Liver (tissue), 9 donors: ENCODE measurements around the gene LY86. TPM values are rescaled to one million over a fixed set of nuclear protein-coding genes. Genes with fewer than 3 reads are reported as not detected.

Experiments used
- DNase-seq: peaks from one replicate; pipeline ENCODE4 v3.0.0-alpha.2; 2017; ENCODE audit warnings: low spot score
- H3K27ac ChIP-seq, 2 donors: one replicate each; pipeline ENCODE4 v1.7.0; 2013; ENCODE audit warnings: inconsistent platforms in 2 of 2, low read length in 2 of 2, control low read depth in 1 of 2, low read depth in 1 of 2, mild to moderate bottlenecking in 1 of 2
- H3K27me3 ChIP-seq, 4 donors: one replicate each; pipeline versions ENCODE4 v1.6.1 to v1.7.0; 2013; ENCODE audit warnings: low read length in 3 of 4, inconsistent platforms in 1 of 4, mild to moderate bottlenecking in 1 of 4, moderate library complexity in 1 of 4; ENCODE audit not compliant: control insufficient read depth in 4 of 4, insufficient read depth in 4 of 4
- H3K36me3 ChIP-seq, 4 donors: one replicate each; pipeline versions ENCODE4 v1.6.1 to v1.7.0; 2013; ENCODE audit warnings: low read length in 3 of 4, mild to moderate bottlenecking in 3 of 4, low read depth in 1 of 4, moderate library complexity in 1 of 4; ENCODE audit not compliant: control insufficient read depth in 4 of 4, insufficient read depth in 3 of 4
- H3K4me1 ChIP-seq, 4 donors: one replicate each; pipeline versions ENCODE4 v1.6.1 to v1.7.0; 2013; ENCODE audit warnings: low read length in 3 of 4, mild to moderate bottlenecking in 3 of 4, moderate library complexity in 1 of 4; ENCODE audit not compliant: control insufficient read depth in 4 of 4, insufficient read depth in 4 of 4
- H3K4me3 ChIP-seq, 3 donors: one replicate each; pipeline versions ENCODE4 v1.6.1 to v1.7.0; 2013; ENCODE audit warnings: low read length in 3 of 3, control low read depth in 1 of 3, low read depth in 1 of 3, mild to moderate bottlenecking in 1 of 3
- H3K9ac ChIP-seq, 2 donors: one replicate each; pipeline ENCODE4 v1.7.0; 2013; ENCODE audit warnings: low read length in 2 of 2, mild to moderate bottlenecking in 2 of 2, moderate library complexity in 2 of 2, control low read depth in 1 of 2, low read depth in 1 of 2
- H3K9me3 ChIP-seq, 4 donors: one replicate each; pipeline versions ENCODE4 v1.6.1 to v1.7.0; 2013; ENCODE audit warnings: low read length in 3 of 4; ENCODE audit not compliant: control insufficient read depth in 4 of 4
- EGR1 ChIP-seq, 2 donors: IDR thresholded peaks; 2 replicates each; pipeline ENCODE4 v1.6.1; 2016 to 2018; ENCODE audit warnings: antibody characterized with exemption in 2 of 2, low read depth in 2 of 2
- FOXA1 ChIP-seq: IDR thresholded peaks from 2 replicates; pipeline ENCODE4 v1.6.1; 2016; ENCODE audit warnings: antibody characterized with exemption
- FOXA2 ChIP-seq: IDR thresholded peaks from 2 replicates; pipeline ENCODE4 v1.6.1; 2016; ENCODE audit warnings: antibody characterized with exemption
- GABPA ChIP-seq, 2 donors: IDR thresholded peaks in 1 of 2; conservative IDR thresholded peaks in 1 of 2; 2 replicates each; pipeline ENCODE4 v1.6.1; 2016; ENCODE audit warnings: antibody characterized with exemption in 2 of 2, mild to moderate bottlenecking in 1 of 2, moderate library complexity in 1 of 2
- HNF4A ChIP-seq, 2 donors: conservative IDR thresholded peaks; 2 replicates each; pipeline ENCODE4 v1.6.1; 2016; ENCODE audit warnings: antibody characterized with exemption in 2 of 2, mild to moderate bottlenecking in 2 of 2
- HNF4G ChIP-seq: IDR thresholded peaks from 2 replicates; pipeline ENCODE4 v1.6.1; 2016; ENCODE audit warnings: antibody characterized with exemption
- JUND ChIP-seq, 2 donors: IDR thresholded peaks; 2 replicates each; pipeline ENCODE4 v1.6.1; 2016; ENCODE audit warnings: antibody characterized with exemption in 2 of 2
- NR2F2 ChIP-seq: IDR thresholded peaks from 2 replicates; pipeline ENCODE4 v1.6.1; 2016; ENCODE audit warnings: antibody characterized with exemption
- RAD21 ChIP-seq, 2 donors: IDR thresholded peaks; 2 replicates each; pipeline ENCODE4 v1.6.1; 2016; ENCODE audit warnings: antibody characterized with exemption in 2 of 2, mild to moderate bottlenecking in 2 of 2
- RXRA ChIP-seq, 2 donors: IDR thresholded peaks; 2 replicates each; pipeline ENCODE4 v1.6.1; 2017 to 2018; ENCODE audit warnings: antibody characterized with exemption in 2 of 2, mild to moderate bottlenecking in 1 of 2
- SP1 ChIP-seq: IDR thresholded peaks from 2 replicates; pipeline ENCODE4 v1.6.1; 2018; ENCODE audit warnings: antibody characterized with exemption, mild to moderate bottlenecking
- TAF1 ChIP-seq: conservative IDR thresholded peaks from 2 replicates; pipeline ENCODE4 v1.6.1; 2016; ENCODE audit warnings: antibody characterized with exemption, mild to moderate bottlenecking
- YY1 ChIP-seq: IDR thresholded peaks from 2 replicates; pipeline ENCODE4 v1.6.1; 2016; ENCODE audit warnings: antibody characterized with exemption, mild to moderate bottlenecking
- WGBS: extraction: QIAGEN DNeasy Blood & Tissue Kit; methylation state at CpG from one replicate; pipeline ENCODE4 v1.1.7; 2013; 5-methylcytosine and 5-hydroxymethylcytosine counted together
- polyA plus RNA-seq, 2 donors: library from polyadenylated mRNA; stranded (reverse) in 1 of 2; unstranded in 1 of 2; fragments of 200-250 nt in 1 of 2; fragments of >200 nt in 1 of 2; fragmentation: Nextera tagmentation in 1 of 2; extraction: Ambion mirVana in 1 of 2; gene quantifications; one replicate each; pipeline versions ENCODE4 v1.2.1 to v1.2.3, GENCODE V29; 2013 to 2015
- total RNA-seq, 2 donors: library from RNA; depleted of rRNA; stranded (reverse); fragments of >200 nt; gene quantifications; one replicate each; pipeline ENCODE4 v1.2.3, GENCODE V29; 2014
- TF ChIP-seq, protein P1 (sequence below): IDR thresholded peaks from 2 replicates; pipeline ENCODE4 v1.6.1; 2016; ENCODE audit warnings: antibody characterized with exemption
- TF ChIP-seq, protein P2 (sequence below): IDR thresholded peaks from 2 replicates; pipeline ENCODE4 v1.6.1; 2016; ENCODE audit warnings: antibody characterized with exemption, mild to moderate bottlenecking
- TF ChIP-seq, protein P3 (sequence below): fragments of 150-350 bp; IDR thresholded peaks from 2 replicates; pipeline ENCODE4 v1.5.1; 2017; ENCODE audit warnings: improper control_type of control experiment, low read depth, low read length; ENCODE audit not compliant: missing input control
- TF ChIP-seq, protein P4 (sequence below): IDR thresholded peaks from 2 replicates; pipeline ENCODE4 v1.6.1; 2016; ENCODE audit warnings: antibody characterized with exemption
- TF ChIP-seq, protein P5 (sequence below): IDR thresholded peaks from 2 replicates; pipeline ENCODE4 v1.6.1; 2016; ENCODE audit warnings: antibody characterized with exemption
- donor health status: healthy.
- donor health status: healthy.
- donor health status: healthy.
- donor health status: healthy.
- donor health status: healthy.

The LY86 gene
- total and polyA plus RNA-seq, 4 donors, result 1.4 to 7.8 (median 3.7) TPM

DNA sequence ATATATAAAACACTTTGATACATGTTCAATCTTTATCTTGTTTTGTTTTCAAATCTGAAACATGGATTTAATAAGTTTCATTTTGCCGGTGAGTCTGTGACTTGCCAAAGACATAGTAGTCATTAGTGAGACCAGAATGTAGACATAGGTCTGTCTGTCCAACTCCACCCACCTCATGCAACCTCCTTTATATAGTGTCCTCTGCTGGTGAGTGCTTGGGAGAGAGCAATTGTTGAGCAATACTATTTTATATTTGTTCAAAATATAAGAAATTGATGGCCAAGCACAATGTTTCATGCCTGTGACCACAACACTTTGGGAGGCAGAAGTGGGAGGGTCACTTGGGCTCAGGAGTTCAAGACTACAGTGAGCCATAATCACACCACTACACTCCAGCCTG, 10.8 kb upstream of the LY86 start:
- Histone ChIP-seq H3K27me3 (no peaks in the 10 kb centered on the region), H3K27ac (no peak overlapping the region), H3K4me1 (no peaks in the 10 kb centered on the region), H3K9me3 (peaks cover 0 to 3% (median 1%) of the 10 kb centered on the region in 4 donors), H3K4me3 (no peak overlapping the region), H3K36me3 (no peaks in the 10 kb centered on the region), H3K9ac (no peak overlapping the region)
- WGBS, result 92% methylated on average over 1 of the region's 1 CpG
- TF ChIP-seq TAF1 (no peak), HNF4A (conservative IDR thresholded peaks at IDR 0.05) (no peak), GABPA (IDR thresholded peaks at IDR 0.05 in 1 of 2, conservative IDR thresholded peaks at IDR 0.05 in 1 of 2) (no peak)
- no peak for DNase-seq

DNA sequence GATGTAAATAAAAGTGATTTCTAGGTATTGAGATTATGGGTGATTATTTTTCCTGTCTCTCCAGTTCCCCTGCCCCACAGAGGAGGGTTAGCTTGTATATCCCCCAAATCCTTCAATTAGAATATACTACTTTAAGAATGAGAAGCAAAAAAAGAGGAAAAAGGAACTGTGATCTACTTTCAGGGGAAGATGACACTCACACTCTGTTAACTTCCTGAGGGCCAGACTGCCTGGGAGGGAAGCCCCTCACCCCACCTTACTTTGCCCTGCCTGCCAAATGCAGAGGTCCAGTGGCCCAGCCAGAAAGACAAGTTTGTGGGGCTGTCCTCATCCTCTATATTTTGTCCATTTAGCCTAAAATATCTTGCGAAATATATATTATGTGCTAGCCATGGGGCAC, 9.2 kb upstream of the LY86 start:
- no peak for DNase-seq

More for the DNA sequence above, 9.2 kb upstream of the LY86 start:
- Histone ChIP-seq H3K4me1 (no peaks in the 10 kb centered on the region), H3K27me3 (no peaks in the 10 kb centered on the region), H3K27ac (no peak overlapping the region), H3K9ac (no peak overlapping the region), H3K4me3 (no peak overlapping the region), H3K9me3 (peaks cover 0 to 3% (median 0%) of the 10 kb centered on the region in 4 donors), H3K36me3 (no peaks in the 10 kb centered on the region)
- WGBS, result 86% methylated on average over 1 of the region's 1 CpG
- TF ChIP-seq FOXA2 (no peak), RAD21 (IDR thresholded peaks at IDR 0.05) (no peak), HNF4G (no peak), NR2F2 (no peak), TAF1 (no peak), FOXA1 (no peak), GABPA (IDR thresholded peaks at IDR 0.05 in 1 of 2, conservative IDR thresholded peaks at IDR 0.05 in 1 of 2) (no peak), SP1 (no peak), EGR1 (IDR thresholded peaks at IDR 0.05; ENCODE audit: low read depth in 2 of 2) (no peak), YY1 (no peak), JUND (IDR thresholded peaks at IDR 0.05) (no peak), HNF4A (conservative IDR thresholded peaks at IDR 0.05) (no peak), RXRA (IDR thresholded peaks at IDR 0.05) (no peak)
- TF ChIP-seq, protein P1, sequence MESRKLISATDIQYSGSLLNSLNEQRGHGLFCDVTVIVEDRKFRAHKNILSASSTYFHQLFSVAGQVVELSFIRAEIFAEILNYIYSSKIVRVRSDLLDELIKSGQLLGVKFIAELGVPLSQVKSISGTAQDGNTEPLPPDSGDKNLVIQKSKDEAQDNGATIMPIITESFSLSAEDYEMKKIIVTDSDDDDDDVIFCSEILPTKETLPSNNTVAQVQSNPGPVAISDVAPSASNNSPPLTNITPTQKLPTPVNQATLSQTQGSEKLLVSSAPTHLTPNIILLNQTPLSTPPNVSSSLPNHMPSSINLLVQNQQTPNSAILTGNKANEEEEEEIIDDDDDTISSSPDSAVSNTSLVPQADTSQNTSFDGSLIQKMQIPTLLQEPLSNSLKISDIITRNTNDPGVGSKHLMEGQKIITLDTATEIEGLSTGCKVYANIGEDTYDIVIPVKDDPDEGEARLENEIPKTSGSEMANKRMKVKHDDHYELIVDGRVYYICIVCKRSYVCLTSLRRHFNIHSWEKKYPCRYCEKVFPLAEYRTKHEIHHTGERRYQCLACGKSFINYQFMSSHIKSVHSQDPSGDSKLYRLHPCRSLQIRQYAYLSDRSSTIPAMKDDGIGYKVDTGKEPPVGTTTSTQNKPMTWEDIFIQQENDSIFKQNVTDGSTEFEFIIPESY, result no peak
- TF ChIP-seq, protein P2, sequence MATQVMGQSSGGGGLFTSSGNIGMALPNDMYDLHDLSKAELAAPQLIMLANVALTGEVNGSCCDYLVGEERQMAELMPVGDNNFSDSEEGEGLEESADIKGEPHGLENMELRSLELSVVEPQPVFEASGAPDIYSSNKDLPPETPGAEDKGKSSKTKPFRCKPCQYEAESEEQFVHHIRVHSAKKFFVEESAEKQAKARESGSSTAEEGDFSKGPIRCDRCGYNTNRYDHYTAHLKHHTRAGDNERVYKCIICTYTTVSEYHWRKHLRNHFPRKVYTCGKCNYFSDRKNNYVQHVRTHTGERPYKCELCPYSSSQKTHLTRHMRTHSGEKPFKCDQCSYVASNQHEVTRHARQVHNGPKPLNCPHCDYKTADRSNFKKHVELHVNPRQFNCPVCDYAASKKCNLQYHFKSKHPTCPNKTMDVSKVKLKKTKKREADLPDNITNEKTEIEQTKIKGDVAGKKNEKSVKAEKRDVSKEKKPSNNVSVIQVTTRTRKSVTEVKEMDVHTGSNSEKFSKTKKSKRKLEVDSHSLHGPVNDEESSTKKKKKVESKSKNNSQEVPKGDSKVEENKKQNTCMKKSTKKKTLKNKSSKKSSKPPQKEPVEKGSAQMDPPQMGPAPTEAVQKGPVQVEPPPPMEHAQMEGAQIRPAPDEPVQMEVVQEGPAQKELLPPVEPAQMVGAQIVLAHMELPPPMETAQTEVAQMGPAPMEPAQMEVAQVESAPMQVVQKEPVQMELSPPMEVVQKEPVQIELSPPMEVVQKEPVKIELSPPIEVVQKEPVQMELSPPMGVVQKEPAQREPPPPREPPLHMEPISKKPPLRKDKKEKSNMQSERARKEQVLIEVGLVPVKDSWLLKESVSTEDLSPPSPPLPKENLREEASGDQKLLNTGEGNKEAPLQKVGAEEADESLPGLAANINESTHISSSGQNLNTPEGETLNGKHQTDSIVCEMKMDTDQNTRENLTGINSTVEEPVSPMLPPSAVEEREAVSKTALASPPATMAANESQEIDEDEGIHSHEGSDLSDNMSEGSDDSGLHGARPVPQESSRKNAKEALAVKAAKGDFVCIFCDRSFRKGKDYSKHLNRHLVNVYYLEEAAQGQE, result no peak
- TF ChIP-seq, protein P3, sequence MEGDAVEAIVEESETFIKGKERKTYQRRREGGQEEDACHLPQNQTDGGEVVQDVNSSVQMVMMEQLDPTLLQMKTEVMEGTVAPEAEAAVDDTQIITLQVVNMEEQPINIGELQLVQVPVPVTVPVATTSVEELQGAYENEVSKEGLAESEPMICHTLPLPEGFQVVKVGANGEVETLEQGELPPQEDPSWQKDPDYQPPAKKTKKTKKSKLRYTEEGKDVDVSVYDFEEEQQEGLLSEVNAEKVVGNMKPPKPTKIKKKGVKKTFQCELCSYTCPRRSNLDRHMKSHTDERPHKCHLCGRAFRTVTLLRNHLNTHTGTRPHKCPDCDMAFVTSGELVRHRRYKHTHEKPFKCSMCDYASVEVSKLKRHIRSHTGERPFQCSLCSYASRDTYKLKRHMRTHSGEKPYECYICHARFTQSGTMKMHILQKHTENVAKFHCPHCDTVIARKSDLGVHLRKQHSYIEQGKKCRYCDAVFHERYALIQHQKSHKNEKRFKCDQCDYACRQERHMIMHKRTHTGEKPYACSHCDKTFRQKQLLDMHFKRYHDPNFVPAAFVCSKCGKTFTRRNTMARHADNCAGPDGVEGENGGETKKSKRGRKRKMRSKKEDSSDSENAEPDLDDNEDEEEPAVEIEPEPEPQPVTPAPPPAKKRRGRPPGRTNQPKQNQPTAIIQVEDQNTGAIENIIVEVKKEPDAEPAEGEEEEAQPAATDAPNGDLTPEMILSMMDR, result no peak
- TF ChIP-seq, protein P4, sequence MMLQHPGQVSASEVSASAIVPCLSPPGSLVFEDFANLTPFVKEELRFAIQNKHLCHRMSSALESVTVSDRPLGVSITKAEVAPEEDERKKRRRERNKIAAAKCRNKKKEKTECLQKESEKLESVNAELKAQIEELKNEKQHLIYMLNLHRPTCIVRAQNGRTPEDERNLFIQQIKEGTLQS, result no peak
- TF ChIP-seq, protein P5, sequence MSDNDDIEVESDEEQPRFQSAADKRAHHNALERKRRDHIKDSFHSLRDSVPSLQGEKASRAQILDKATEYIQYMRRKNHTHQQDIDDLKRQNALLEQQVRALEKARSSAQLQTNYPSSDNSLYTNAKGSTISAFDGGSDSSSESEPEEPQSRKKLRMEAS, result no peak
